Frontal cortex (tissue), 4 donors: ENCODE measurements around the gene TMPRSS3. TPM values are rescaled to one million over a fixed set of nuclear protein-coding genes. Genes with fewer than 3 reads are reported as not detected.

Experiments
- DNase-seq, 2 donors: peaks; one replicate each; pipeline ENCODE4 v3.0.0; 2012; ENCODE audit warnings: low spot score in 2 of 2
- FAIRE-seq: peaks from 2 replicates; lab custom pipeline; 2012; peaks lifted over from hg19 to GRCh38; lab: Jason Lieb, UNC
- total RNA-seq: library from RNA; depleted of rRNA; stranded (reverse); fragments of >200 nt; gene quantifications from one replicate; pipeline ENCODE4 v1.2.3, GENCODE V29; 2014
- donor health status: control.
- donor health status: control.
- donor health status: control.

Gene TMPRSS3
- total RNA-seq, 1 donor from 2014 or later: not detected

DNA sequence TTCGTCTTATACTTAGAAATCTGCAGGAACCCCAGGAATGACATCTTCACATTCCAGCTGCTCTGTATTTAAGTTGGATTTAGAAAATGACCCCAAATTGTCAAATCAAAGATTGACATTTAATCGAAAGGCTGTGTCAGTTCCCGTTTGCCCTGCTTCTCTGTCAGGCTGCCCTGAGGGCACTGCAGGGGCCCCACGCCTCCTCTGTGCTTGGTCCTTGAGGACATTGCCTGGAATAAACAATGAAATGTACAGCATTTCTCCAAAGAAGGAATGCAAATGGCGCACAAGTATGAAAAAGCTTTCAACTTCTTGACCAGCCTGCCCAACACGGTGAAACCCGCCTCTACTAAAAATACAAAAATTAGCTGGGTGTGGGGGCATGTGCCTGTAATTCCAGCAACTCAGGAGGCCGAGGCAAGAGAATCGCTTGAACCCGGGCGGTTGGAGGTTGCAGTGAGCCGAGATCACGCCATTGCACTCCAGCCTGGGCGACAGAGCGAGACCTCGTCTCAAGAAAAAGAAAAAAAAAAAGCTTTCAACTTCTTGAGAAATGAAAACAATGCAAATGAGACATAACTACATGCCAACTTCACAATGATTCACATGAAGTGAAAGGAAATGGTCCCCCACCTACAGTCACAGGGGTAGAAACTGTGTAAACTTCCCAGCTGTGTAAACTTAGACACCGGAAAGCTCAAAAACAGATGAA lies 3.0 kb downstream of the TMPRSS3 start:
- no peak for DNase-seq
- FAIRE-seq: no peak

DNA sequence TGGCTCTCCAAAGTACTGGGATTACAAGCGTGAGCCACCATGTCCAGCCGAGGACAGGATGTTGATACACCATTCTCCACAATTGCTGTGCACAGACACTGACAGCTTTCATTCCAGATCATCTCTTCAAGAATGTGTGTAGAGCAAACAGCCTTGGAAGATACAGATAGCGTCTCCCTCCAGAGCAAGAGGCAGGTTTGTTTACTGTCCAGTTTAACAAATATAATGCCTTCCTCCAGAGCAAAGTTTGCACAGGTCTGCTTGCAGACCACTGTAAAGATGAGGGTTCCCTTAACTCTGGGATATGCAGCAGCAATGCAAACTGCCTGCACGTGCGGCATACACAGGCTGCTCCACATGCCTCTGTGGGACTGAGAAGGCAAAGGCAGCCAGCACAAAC lies 4.6 kb downstream of the TMPRSS3 start:
- DNase-seq (no peak), FAIRE-seq (no peak)

DNA sequence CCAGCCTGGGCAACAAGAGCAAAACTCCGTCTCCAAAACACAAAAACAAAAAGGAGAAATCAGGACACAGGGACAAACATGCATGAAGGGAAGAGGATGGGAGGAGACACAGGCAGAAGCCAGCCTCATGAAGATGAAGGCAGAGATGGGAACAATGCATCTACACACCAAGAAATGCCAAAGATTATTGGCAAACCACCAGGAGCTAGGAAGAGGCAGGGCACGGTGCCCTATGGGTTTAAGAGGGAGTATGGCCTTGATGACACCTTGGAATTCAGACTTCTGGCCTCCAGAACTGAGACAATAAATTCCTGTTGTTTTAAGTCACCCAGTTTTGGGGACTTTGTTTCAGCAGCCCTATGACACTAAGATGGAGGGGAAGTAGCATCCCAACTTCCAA lies 5.2 kb downstream of the TMPRSS3 start:
- FAIRE-seq: no peak

DNA sequence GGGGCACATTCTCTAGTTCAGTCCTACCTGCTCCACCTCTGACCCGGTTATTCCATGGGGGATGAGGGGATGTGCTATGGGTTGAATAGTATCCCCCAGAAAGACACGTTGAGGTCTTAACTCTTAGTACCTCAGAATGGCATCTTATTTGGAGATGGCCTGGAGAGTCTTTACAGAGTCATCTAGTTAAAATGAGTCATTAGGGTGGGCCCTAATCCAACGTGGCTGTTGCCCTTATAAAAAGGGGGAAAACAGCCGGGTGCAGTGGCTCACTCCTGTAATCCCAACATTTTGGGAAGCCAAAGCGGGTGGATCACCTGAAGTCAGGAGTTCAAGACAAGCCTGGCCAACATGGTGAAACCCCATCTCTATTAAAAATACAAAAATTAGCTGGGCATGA lies 5.7 kb downstream of the TMPRSS3 start:
- no peak for DNase-seq
- no peak for FAIRE-seq

More for the DNA sequence above, 5.2 kb downstream of the TMPRSS3 start:
- DNase-seq: no peak

- FAIRE-seq: no peak
These were observed 6.4 kb downstream of the TMPRSS3 start for GRCh38 chr21:42389449-42389835.

GRCh38 chr21:42388740-42389448 lies 7.0 kb downstream of the TMPRSS3 start:
- DNase-seq (no peak), FAIRE-seq (no peak)

More at GRCh38 chr21:42389449-42389835, 6.4 kb downstream of the TMPRSS3 start:
- no peak for DNase-seq

DNA sequence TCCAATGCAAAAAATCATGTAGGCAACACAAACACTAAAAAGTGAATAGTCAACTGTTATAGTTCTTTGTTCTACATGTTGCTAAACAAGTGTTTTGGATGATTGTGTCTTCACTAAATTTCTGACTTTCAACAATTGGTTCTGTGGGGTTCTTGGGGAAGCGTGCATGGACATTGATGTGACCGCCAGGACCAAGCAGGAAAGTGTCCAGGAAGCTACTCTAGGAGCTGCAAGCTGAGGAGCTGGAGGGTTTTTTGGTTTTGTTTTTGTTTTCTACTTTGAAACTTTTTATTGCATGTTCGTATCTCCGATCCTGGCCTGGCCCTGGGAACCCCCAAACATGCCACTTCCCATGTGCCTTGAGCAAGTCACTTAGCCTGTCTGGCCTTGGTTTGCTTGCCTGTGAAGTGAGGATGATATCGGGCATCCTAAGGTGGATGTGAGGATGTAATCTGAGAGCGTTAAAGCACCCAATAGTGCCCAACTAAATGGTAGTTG lies 8.0 kb downstream of the TMPRSS3 start:
- FAIRE-seq (no peak), DNase-seq (no peak)

DNA sequence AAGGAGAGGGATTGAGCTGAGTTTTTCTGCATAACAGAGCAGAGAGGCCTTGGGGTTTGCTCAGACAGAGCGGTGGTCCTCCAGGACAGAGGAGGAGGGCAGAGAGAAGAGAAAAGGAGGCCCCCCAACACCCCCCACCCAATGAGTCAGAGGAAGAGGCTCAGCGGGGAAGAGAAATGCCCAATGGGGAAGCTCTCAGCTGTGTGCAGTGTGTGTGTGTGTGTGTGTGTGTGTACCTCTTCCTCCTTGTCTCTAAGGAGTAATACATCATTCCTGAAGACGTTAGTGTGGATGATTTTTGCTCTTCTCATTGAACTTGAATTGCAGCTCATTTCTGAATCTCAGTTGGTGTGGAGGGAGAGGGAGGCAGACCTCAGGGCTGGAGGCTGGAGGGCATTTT lies 8.7 kb downstream of the TMPRSS3 start:
- FAIRE-seq (no peak), DNase-seq (no peak)

DNA sequence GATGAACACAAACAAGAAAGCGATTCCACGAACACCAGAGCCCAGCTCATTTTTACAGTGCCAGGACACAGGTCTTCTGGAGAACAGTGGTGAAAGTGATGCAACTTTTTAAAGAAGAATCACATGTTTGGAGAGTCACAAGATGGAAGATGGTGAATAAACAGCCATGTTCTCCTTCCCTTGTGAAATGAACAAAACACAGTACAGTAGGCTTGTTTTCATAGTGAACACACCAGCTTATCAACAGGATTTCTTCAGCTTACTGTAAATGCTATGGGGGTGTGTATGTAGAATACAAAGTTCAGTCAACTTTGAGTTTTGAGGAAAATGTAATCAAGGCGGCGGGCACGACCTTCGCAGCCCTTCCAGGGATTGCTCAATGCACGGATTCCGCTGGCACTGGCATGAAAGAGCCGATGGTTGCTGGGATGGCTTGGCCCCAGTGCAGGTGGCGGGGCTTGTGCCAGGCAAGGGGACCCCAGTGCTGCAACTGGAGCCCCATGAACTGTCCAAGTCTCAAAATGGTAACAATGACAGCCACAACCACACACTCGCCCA lies 9.7 kb downstream of the TMPRSS3 start:
- FAIRE-seq: no peak
- DNase-seq: no peak

GRCh38 chr21:42385619-42386018 lies 10.2 kb downstream of the TMPRSS3 start:
- no peak for FAIRE-seq
- no peak for DNase-seq

GRCh38 chr21:42384989-42385388 lies 10.9 kb downstream of the TMPRSS3 start:
- FAIRE-seq (no peak), DNase-seq (no peak)

DNA sequence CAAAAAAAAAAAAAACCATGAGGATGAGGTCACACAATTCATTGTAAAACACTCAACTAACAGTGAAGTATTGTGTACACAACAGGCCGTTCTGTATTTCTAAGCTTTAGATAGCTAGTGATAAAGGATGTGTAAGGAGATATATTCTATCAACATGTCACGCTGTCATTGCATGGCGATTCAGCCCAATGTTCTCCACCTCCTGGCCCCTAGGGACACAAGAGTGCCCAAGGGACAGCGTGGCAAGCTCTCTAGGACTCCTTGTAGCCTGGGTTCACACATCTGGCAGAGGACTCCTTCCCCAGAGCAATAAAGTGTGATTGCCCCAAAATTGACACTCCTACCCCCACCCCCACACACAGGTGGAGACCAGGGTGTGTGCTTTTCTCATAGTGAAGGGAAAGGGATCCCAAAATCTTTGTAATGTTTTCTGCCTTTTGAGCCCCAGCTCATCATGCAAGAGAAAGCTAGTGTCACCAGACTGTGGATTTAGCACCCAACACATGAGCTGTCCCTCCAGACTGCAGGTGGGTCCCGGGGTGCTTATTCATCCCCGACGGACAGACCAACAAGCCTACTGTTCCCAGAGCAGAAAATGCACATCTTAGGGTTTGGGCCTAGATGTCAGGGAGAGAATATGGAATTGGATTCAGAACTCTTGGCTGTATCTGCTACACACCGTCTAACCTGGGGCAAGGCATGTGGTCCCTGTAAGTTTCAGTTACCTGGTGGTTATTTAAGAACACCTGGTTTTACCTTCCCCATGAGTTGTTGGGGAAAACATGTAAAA lies 11.5 kb downstream of the TMPRSS3 start:
- DNase-seq (no peak), FAIRE-seq (no peak)

DNA sequence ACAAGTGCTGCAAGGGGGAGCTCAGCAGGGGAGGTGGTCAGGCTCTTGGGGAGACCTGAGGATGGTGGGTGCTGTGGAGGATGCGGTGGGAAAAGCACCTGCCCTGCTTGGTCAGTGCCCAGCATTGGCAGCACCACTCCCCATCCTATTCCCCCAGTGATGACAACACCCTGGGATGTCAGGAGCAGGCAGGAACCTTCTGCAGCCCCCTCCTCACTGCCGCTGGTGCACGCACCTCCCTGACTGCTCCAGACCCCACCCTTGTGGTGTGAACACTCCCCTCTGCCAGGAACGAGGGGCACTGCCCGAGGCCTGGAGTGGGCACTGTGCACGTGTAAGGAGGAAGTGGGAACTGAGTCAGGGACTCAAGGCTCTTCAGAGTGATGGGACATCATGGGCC lies 12.5 kb downstream of the TMPRSS3 start:
- FAIRE-seq: no peak

DNA sequence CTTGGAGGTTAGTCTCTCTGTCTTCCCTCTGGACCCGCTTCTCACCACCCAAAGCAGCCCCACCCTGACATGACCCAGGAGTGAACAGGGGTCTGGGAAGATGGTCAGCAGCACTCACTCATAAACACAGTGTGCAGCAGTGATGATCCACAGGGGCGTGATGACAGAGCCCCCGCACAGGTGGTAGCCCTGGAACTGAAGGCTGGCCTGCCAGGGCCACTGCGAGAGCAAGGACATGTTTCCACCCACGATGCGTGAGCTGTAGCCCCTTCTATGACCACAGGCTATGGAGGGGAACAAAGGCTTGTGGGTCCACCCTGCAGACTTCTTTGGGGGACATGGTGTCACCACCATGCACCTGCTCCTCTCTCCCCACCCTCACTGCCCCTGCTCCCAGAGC lies 12.9 kb downstream of the TMPRSS3 start:
- no peak for FAIRE-seq

More for the DNA sequence above, 12.5 kb downstream of the TMPRSS3 start:
- no peak for DNase-seq

DNA sequence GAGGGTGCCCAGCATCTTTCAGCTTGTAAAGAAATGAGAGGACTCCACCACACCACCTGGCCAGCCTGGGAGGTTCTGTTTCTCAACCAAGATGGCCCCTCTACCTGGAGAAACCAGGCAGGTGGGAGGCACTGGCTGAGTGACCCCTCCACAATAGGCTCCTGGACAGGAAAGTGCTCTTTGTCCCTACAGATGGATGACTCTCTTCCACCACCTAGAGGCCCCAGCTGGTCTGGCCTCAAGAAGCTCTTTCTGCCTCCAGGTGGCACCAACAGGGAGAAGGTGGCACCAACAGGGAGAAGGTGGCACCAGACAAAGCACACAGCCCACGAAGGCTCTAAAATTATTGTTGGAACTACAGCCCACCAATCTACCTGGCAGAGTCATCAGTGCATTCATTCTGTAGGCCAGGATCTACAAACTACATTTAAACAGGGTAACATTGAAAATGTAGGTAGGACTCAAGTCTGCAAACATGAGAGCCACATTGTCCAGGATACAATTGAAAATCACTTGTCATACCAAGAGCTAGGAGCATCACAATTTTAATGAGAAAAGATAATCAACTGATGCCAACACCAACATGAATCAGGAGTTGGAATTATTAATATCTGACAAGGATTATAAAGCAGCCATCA lies 14.4 kb downstream of the TMPRSS3 start:
- FAIRE-seq (no peak), DNase-seq (no peak)

More for the DNA sequence above, 12.9 kb downstream of the TMPRSS3 start:
- no peak for DNase-seq

DNA sequence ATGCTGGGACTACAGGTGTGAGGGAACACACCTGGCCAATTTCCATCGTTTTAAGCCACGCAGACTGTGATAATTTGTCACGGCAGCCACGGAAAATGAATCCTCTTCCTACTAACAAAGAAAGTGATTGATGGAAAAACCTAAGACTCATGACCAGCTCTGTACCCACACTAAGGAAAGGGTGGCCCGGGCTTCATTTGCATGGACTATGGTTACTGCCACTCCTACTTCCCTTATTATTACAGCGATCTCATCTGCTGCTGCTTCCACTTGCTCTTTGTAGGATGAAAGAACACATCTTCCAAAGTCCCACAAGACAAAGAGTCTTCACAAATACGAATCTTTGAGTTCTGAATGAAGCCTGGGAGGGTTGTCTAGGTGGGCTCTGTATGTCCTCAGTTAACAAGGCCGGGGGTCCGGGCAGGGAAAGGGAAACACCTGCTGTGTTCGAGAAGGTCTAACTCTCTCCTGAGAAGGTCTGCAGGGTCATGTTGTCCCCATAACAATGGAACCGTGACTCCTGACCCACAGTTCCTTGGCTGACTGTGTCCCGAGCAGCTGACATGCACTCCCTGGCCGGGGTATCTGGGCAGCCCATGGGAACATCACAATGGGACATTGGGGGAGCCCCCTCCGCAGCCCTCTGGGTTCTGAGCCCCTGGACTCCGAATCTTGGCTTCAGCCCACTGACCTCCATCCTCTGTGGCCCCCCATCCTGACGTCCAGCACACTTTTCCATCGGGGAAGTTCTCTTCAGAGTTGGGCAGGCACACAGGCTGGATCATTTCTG lies 16.2 kb downstream of the TMPRSS3 start:
- no peak for DNase-seq
- no peak for FAIRE-seq

DNA sequence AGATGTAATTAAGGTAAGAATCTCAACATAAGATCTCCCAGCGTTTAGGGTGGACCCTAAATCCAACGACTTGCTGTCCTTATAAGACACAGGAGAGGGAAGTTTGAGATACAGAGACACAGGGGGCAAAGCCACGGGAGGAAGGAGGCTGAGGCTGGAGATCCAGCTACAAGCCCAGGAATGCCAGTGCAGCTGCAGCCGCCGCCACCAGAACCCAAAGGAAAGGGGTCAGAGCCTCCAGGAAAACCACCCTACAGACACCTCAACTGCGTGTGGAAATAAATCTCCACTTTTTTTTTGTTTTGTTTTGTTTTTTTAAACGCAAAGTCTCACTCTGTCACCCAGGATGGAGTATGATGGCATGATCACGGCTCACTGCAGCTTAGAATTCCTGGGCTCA lies 17.4 kb downstream of the TMPRSS3 start:
- FAIRE-seq (no peak), DNase-seq (no peak)

DNA sequence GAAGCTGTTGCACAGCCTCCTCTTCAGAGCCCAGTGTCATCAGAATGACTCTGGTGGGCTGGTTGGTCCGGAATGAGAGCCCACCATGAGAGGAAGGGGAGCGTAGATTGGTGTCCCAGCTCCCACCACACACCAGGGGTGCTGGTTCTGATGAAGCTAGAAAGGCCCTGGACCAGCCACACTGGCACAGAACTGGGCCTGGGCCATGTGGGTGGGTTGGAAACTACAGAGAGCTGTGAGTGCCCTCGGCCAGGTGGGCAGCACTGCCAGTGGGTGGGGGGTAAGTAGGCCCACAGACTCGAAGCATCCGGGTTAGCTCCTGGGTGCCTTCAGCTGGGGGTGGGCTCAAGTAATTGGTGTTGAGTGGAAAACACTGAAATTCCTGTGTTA lies 17.9 kb downstream of the TMPRSS3 start:
- FAIRE-seq: no peak

More for the DNA sequence above, 17.9 kb downstream of the TMPRSS3 start:
- DNase-seq: no peak
